SU-DHL-6 (cell line): ENCODE data around the gene MYH11.

Experiments
- H2AFZ ChIP-seq: fragments of 200-600 bp; sonication (generic); 2 replicates; pipeline ENCODE4 v1.6.1; 2014; ENCODE audit warnings: low read depth, mild to moderate bottlenecking, moderate library complexity, mixed read lengths, antibody characterized with exemption, low read length; ENCODE audit not compliant: severe bottlenecking
- H3F3A ChIP-seq: fragments of 200-600 bp; shearing (Covaris generic); 2 replicates; pipeline ENCODE4 v1.6.0; 2016; ENCODE audit warnings: antibody characterized with exemption, mild to moderate bottlenecking; ENCODE audit not compliant: insufficient read depth
- H3K27ac ChIP-seq: fragments of 200-600 bp; sonication (generic); 2 replicates; pipeline ENCODE4 v1.5.1; 2016; ENCODE audit warnings: low read depth, mild to moderate bottlenecking, low read length, moderate library complexity, mixed read lengths
- H3K27me3 ChIP-seq: fragments of 200-600 bp; sonication (generic), shearing (Covaris generic); 2 replicates; pipeline ENCODE4 v1.6.0; 2014; ENCODE audit warnings: mild to moderate bottlenecking, low read length
- H3K36me3 ChIP-seq: fragments of 200-600 bp; sonication (generic); 2 replicates; pipeline ENCODE4 v1.6.1; 2014; ENCODE audit warnings: mild to moderate bottlenecking, low read length, mixed read lengths
- H3K4me2 ChIP-seq: fragments of 300-600, 200-600 bp; shearing (Covaris generic), sonication (generic); 2 replicates; pipeline ENCODE4 v1.6.0; 2014; ENCODE audit warnings: low read length, low read depth, mild to moderate bottlenecking; ENCODE audit not compliant: poor library complexity, severe bottlenecking
- H3K4me3 ChIP-seq: fragments of 200-600 bp; sonication (generic); 2 replicates; pipeline ENCODE4 v1.5.1; 2014; ENCODE audit warnings: antibody characterized with exemption, low read length, mild to moderate bottlenecking, mixed read lengths; ENCODE audit not compliant: insufficient read depth, poor library complexity, severe bottlenecking
- H3K79me2 ChIP-seq: fragments of 200-600 bp; sonication (generic); 2 replicates; pipeline ENCODE4 v1.6.1; 2014; ENCODE audit warnings: mild to moderate bottlenecking, low read length, moderate library complexity; ENCODE audit not compliant: insufficient read depth
- H3K9ac ChIP-seq: fragments of 200-600 bp; sonication (generic); 2 replicates; pipeline ENCODE4 v1.7.0; 2014; ENCODE audit warnings: mild to moderate bottlenecking, low read length
- H3K9me2 ChIP-seq: fragments of 200-600 bp; sonication (generic); replicated peaks from 2 replicates; pipeline ENCODE4 v1.6.1; 2014; ENCODE audit warnings: low read length; ENCODE audit not compliant: insufficient read depth
- H3K9me3 ChIP-seq: fragments of 200-600 bp; sonication (generic); 2 replicates; pipeline ENCODE4 v1.6.1; 2014; ENCODE audit warnings: low read length, mixed read lengths; ENCODE audit not compliant: insufficient read depth
- H4K20me1 ChIP-seq: fragments of 200-600 bp; sonication (generic); 2 replicates; pipeline ENCODE4 v1.6.1; 2014; ENCODE audit warnings: low read depth, mild to moderate bottlenecking, antibody characterized with exemption, low read length, moderate library complexity, mixed read lengths
- CTCF ChIP-seq: fragments of 200-600 bp; sonication (generic); IDR thresholded peaks from one replicate; pipeline ENCODE4 v1.5.1; 2017; ENCODE audit warnings: antibody characterized with exemption, mild to moderate bottlenecking, low read length, moderate library complexity; ENCODE audit not compliant: insufficient read depth, poor library complexity, severe bottlenecking
- EZH2phosphoT487 ChIP-seq: fragments of 200-600 bp; sonication (generic), shearing (Covaris generic); conservative IDR thresholded peaks from 2 replicates; pipeline ENCODE4 v1.6.1; 2018; ENCODE audit warnings: mild to moderate bottlenecking, antibody characterized with exemption, low read length, moderate library complexity, mixed read lengths

Gene MYH11

GRCh38 chr16:15739950-15740349, 116.9 kb downstream of the MYH11 start:
- H4K20me1 ChIP-seq: no peaks in the 10 kb centered on the region
- no peak overlapping the region for H2AFZ ChIP-seq
- H3K4me3 ChIP-seq: no peak overlapping the region
- no peaks in the 10 kb centered on the region for H3F3A ChIP-seq
- no peaks in the 10 kb centered on the region for H3K27me3 ChIP-seq
- no peak overlapping the region for H3K4me2 ChIP-seq
- no peak overlapping the region for H3K9ac ChIP-seq
- no peak overlapping the region for H3K27ac ChIP-seq
- no peak for TF ChIP-seq EZH2phosphoT487
- no peak for TF ChIP-seq CTCF
- no peaks in the 10 kb centered on the region for H3K36me3 ChIP-seq
- no peaks in the 10 kb centered on the region for H3K9me3 ChIP-seq
- no peaks in the 10 kb centered on the region for H3K9me2 ChIP-seq
- H3K79me2 ChIP-seq: no peaks in the 10 kb centered on the region

- TF ChIP-seq CTCF (no peak), EZH2phosphoT487 (no peak)
- Histone ChIP-seq H3K4me3 (no peak overlapping the region), H3K4me2 (no peak overlapping the region), H3F3A (no peaks in the 10 kb centered on the region), H4K20me1 (no peaks in the 10 kb centered on the region), H2AFZ (no peak overlapping the region), H3K27me3 (no peaks in the 10 kb centered on the region), H3K79me2 (no peaks in the 10 kb centered on the region), H3K9ac (no peak overlapping the region), H3K36me3 (no peaks in the 10 kb centered on the region), H3K27ac (no peak overlapping the region), H3K9me3 (no peaks in the 10 kb centered on the region), H3K9me2 (no peaks in the 10 kb centered on the region)
Measured at GRCh38 chr16:15739464-15739863, 117.4 kb downstream of the MYH11 start.

DNA sequence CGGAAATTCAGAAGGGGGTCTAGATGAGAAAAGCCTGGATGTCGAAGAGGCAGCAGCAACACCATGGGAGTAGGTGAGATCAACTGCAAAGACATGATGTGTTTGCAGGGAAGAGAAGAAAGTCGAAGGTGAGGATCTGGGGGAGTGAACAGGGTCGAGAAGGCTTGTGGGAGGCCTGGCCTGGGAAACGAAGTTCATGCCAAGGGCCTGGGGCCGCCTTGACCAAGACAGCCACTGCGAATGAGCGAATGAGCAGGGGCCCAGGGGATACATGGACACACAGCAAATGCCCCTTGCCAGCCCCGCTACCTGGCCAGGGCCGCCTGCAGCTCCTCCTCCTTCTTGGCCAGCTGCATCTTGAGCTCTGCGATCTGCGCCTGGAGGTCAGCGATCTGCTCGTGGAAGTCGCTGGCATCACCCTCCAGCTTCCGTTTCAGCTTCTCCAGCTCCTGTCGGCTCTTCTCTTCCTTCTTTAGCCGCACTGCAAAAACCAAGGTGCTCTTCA, 119.6 kb downstream of the MYH11 start:
- Histone ChIP-seq H3K9ac (no peak overlapping the region), H3K4me2 (no peak overlapping the region), H3K27me3 (no peaks in the 10 kb centered on the region), H3K36me3 (no peaks in the 10 kb centered on the region), H4K20me1 (no peaks in the 10 kb centered on the region), H3F3A (no peaks in the 10 kb centered on the region), H3K9me2 (no peaks in the 10 kb centered on the region), H3K79me2 (no peaks in the 10 kb centered on the region), H3K9me3 (no peaks in the 10 kb centered on the region), H3K27ac (no peak overlapping the region), H3K4me3 (no peak overlapping the region), H2AFZ (no peak overlapping the region)
- no peak for TF ChIP-seq EZH2phosphoT487
- TF ChIP-seq CTCF: no peak

- Histone ChIP-seq H3F3A (no peaks in the 10 kb centered on the region), H3K36me3 (no peaks in the 10 kb centered on the region)
- no peak for TF ChIP-seq EZH2phosphoT487
Measured at GRCh38 chr16:15736529-15736928, 120.3 kb downstream of the MYH11 start.

More at GRCh38 chr16:15736529-15736928, 120.3 kb downstream of the MYH11 start:
- H3K4me3 ChIP-seq: no peak overlapping the region
- no peak overlapping the region for H3K27ac ChIP-seq
- H4K20me1 ChIP-seq: no peaks in the 10 kb centered on the region
- no peak overlapping the region for H2AFZ ChIP-seq
- H3K79me2 ChIP-seq: no peaks in the 10 kb centered on the region
- no peaks in the 10 kb centered on the region for H3K9me3 ChIP-seq
- H3K9me2 ChIP-seq: no peaks in the 10 kb centered on the region
- H3K9ac ChIP-seq: no peak overlapping the region
- H3K27me3 ChIP-seq: no peaks in the 10 kb centered on the region
- H3K4me2 ChIP-seq: no peak overlapping the region
